Esophagus (tissue), 2 donors: ENCODE data around the gene SCN8A. TPM values are rescaled to one million over a fixed set of nuclear protein-coding genes. Genes with fewer than 3 reads are reported as not detected.
"Not testable (repeated sequence)": the region's sequence is repeated elsewhere in the genome, so short reads cannot be mapped to it uniquely, and the experiment has no call there.

ENCODE experiments used
- H3K27ac ChIP-seq, 2 donors: one replicate each; pipeline ENCODE4 v1.5.1; 2013; ENCODE audit warnings: low read depth in 2 of 2, mild to moderate bottlenecking in 2 of 2, inconsistent platforms in 1 of 2, low read length in 1 of 2, moderate library complexity in 1 of 2
- H3K27me3 ChIP-seq, 2 donors: one replicate each; pipeline ENCODE4 v1.6.1; 2013; ENCODE audit warnings: low read length in 2 of 2, control low read depth in 1 of 2, mild to moderate bottlenecking in 1 of 2; ENCODE audit not compliant: insufficient read depth in 2 of 2, control insufficient read depth in 1 of 2
- H3K36me3 ChIP-seq, 2 donors: one replicate each; pipeline ENCODE4 v1.6.1; 2013; ENCODE audit warnings: low read length in 1 of 2; ENCODE audit not compliant: control insufficient read depth in 2 of 2, insufficient read depth in 2 of 2
- H3K4me1 ChIP-seq, 2 donors: one replicate each; pipeline ENCODE4 v1.6.1; 2013; ENCODE audit warnings: low read length in 1 of 2; ENCODE audit not compliant: control insufficient read depth in 2 of 2, insufficient read depth in 2 of 2
- H3K4me3 ChIP-seq, 2 donors: one replicate each; pipeline ENCODE4 v1.5.1; 2013; ENCODE audit warnings: low read length in 2 of 2, mild to moderate bottlenecking in 2 of 2, low read depth in 1 of 2, moderate library complexity in 1 of 2
- H3K9me3 ChIP-seq, 2 donors: one replicate each; pipeline ENCODE4 v1.6.1; 2013; ENCODE audit warnings: mild to moderate bottlenecking in 2 of 2, low read depth in 1 of 2, low read length in 1 of 2, moderate library complexity in 1 of 2; ENCODE audit not compliant: control insufficient read depth in 2 of 2, insufficient read depth in 1 of 2
- WGBS, 2 donors: extraction: QIAGEN DNeasy Blood & Tissue Kit; methylation state at CpG; one replicate each; pipeline ENCODE4 v1.1.7; 2013; 5-methylcytosine and 5-hydroxymethylcytosine counted together
- polyA plus RNA-seq, 2 donors: library from polyadenylated mRNA; stranded (reverse); fragments of 200-250 nt; gene quantifications; one replicate each; pipeline ENCODE4 v1.2.3, GENCODE V29; 2013
- donor health status: healthy with polysubstance abuse.
- donor health status: Bipolar disorder and iron deficiency.

Gene SCN8A
- under 1 TPM; 0.09 to 0.14 TPM for polyA plus RNA-seq

GRCh38 chr12:51591016-51591901, at the start of gene SCN8A:
Gene SCN8A (plus strand): TSS chr12:51591233. CDS start chr12:51662818, 71,585 bp downstream.
- no peak within 1 kb of the TSS for H3K27ac ChIP-seq
- WGBS, 2 donors: 1 to 2% methylated on average over 38 to 91 of the region's 91 CpGs

GRCh38 chr12:51546097-51546496, 44.9 kb upstream of the SCN8A start:
- H3K4me3 ChIP-seq: no peak overlapping the region
- H3K27ac ChIP-seq: no peak overlapping the region
- no peaks in the 10 kb centered on the region for H3K4me1 ChIP-seq
- no peaks in the 10 kb centered on the region for H3K36me3 ChIP-seq
- no peaks in the 10 kb centered on the region for H3K9me3 ChIP-seq
- H3K27me3 ChIP-seq: no peaks in the 10 kb centered on the region

More at GRCh38 chr12:51591016-51591901, at the start of gene SCN8A:
- Histone ChIP-seq H3K36me3 (no peaks in the 10 kb centered on the region), H3K4me1 (peaks cover 0 to 6% of the 10 kb centered on the region in 2 donors), H3K27me3 (peaks cover 3 to 4% of the 10 kb centered on the region in 2 donors), H3K4me3 (peak within 1 kb of the TSS; percentile 57 to 67), H3K9me3 (no peaks in the 10 kb centered on the region)

- H3K4me3 ChIP-seq: no peak overlapping the region
- H3K36me3 ChIP-seq: no peaks in the 10 kb centered on the region
- 83 to 86% methylated on average over 6 of the region's 6 CpGs for WGBS, 2 donors
- H3K27ac ChIP-seq: no peak overlapping the region
- no peaks in the 10 kb centered on the region for H3K27me3 ChIP-seq
- H3K4me1 ChIP-seq: no peaks in the 10 kb centered on the region
- H3K9me3 ChIP-seq: no peaks in the 10 kb centered on the region
These were observed 43.4 kb upstream of the SCN8A start for GRCh38 chr12:51547606-51548005.

GRCh38 chr12:51548241-51548640, 42.8 kb upstream of the SCN8A start:
- Histone ChIP-seq H3K4me3 (no peak overlapping the region), H3K4me1 (no peaks in the 10 kb centered on the region), H3K27me3 (peaks cover 0 to under 1% of the 10 kb centered on the region in 2 donors), H3K27ac (no peak overlapping the region), H3K9me3 (no peaks in the 10 kb centered on the region), H3K36me3 (no peaks in the 10 kb centered on the region)
- 56 to 70% methylated on average over 2 of the region's 2 CpGs for WGBS, 2 donors

GRCh38 chr12:51549637-51550036, 41.4 kb upstream of the SCN8A start:
- no peaks in the 10 kb centered on the region for H3K4me1 ChIP-seq
- peaks cover 0 to 2% of the 10 kb centered on the region in 2 donors for H3K27me3 ChIP-seq
- H3K4me3 ChIP-seq: no peak overlapping the region
- no peak overlapping the region for H3K27ac ChIP-seq
- WGBS, 2 donors: 83 to 84% methylated on average over 8 of the region's 8 CpGs
- H3K9me3 ChIP-seq: no peaks in the 10 kb centered on the region
- no peaks in the 10 kb centered on the region for H3K36me3 ChIP-seq

GRCh38 chr12:51568271-51569032, 22.6 kb upstream of the SCN8A start:
- not testable (repeated sequence) for H3K9me3 ChIP-seq, H3K36me3 ChIP-seq, H3K4me3 ChIP-seq, H3K27me3 ChIP-seq, H3K4me1 ChIP-seq, H3K27ac ChIP-seq
- 74 to 78% methylated on average over 3 to 27 of the region's 28 CpGs for WGBS, 2 donors

- Histone ChIP-seq H3K36me3 (no peaks in the 10 kb centered on the region), H3K27ac (no peak overlapping the region), H3K9me3 (no peaks in the 10 kb centered on the region), H3K27me3 (no peaks in the 10 kb centered on the region), H3K4me1 (no peaks in the 10 kb centered on the region), H3K4me3 (no peak overlapping the region)
- 85 to 88% methylated on average over 6 of the region's 6 CpGs for WGBS, 2 donors
These were observed 11.6 kb upstream of the SCN8A start for GRCh38 chr12:51579321-51579850.

GRCh38 chr12:51589060-51589459, 2.0 kb upstream of the SCN8A start:
- no peak overlapping the region for H3K4me3 ChIP-seq
- H3K36me3 ChIP-seq: no peaks in the 10 kb centered on the region
- WGBS, 2 donors: 78% methylated on average over 5 of the region's 5 CpGs
- H3K9me3 ChIP-seq: no peaks in the 10 kb centered on the region
- H3K27ac ChIP-seq: no peak overlapping the region
- peaks cover 3 to 4% of the 10 kb centered on the region in 2 donors for H3K27me3 ChIP-seq
- peaks cover 0 to 6% of the 10 kb centered on the region in 2 donors for H3K4me1 ChIP-seq

GRCh38 chr12:51589557-51590176, 1.4 kb upstream of the SCN8A start:
- Histone ChIP-seq H3K36me3 (no peaks in the 10 kb centered on the region), H3K4me3 (no peak overlapping the region), H3K27me3 (peaks cover 3 to 4% of the 10 kb centered on the region in 2 donors), H3K9me3 (no peaks in the 10 kb centered on the region), H3K4me1 (peaks cover 0 to 6% of the 10 kb centered on the region in 2 donors), H3K27ac (no peak overlapping the region)
- WGBS, 2 donors: 83 to 86% methylated on average over 13 of the region's 13 CpGs
